HFF-Myc (cell line): ENCODE results near the gene NEURL1.

Experiments used
- DNase-seq: peaks from one replicate; pipeline ENCODE4 v3.0.0-alpha.2; 2011; ENCODE audit warnings: low read depth; ENCODE audit errors: extremely low read depth
- H3K4me3 ChIP-seq: replicated peaks from 2 replicates; pipeline ENCODE4 v1.5.1; 2011; ENCODE audit warnings: low read depth, mild to moderate bottlenecking, control low read depth, low read length
- CTCF ChIP-seq: IDR thresholded peaks from 2 replicates; pipeline ENCODE4 v1.5.1; 2012; ENCODE audit warnings: mild to moderate bottlenecking, low read depth, low read length, control low read depth; ENCODE audit errors: missing control alignments

Gene NEURL1

GRCh38 chr10:103557455-103557854 is 64.0 kb downstream of the NEURL1 start:
- no peak overlapping the region for H3K4me3 ChIP-seq
- no peak for DNase-seq
- no peak for TF ChIP-seq CTCF

- TF ChIP-seq CTCF = no peak
- no peak overlapping the region for H3K4me3 ChIP-seq
- DNase-seq = no peak
Measured at GRCh38 chr10:103558911-103559310, 65.4 kb downstream of the NEURL1 start.

- TF ChIP-seq CTCF = no peak
- DNase-seq = no peak
- H3K4me3 ChIP-seq = no peak overlapping the region
Measured at GRCh38 chr10:103559776-103560175, 66.3 kb downstream of the NEURL1 start.

- H3K4me3 ChIP-seq = no peak overlapping the region
- DNase-seq = no peak
- no peak for TF ChIP-seq CTCF
Measured at GRCh38 chr10:103560886-103561285, 67.4 kb downstream of the NEURL1 start.

GRCh38 chr10:103562383-103562782 is 68.9 kb downstream of the NEURL1 start:
- H3K4me3 ChIP-seq = no peak overlapping the region
- DNase-seq = no peak
- TF ChIP-seq CTCF = no peak

GRCh38 chr10:103563231-103564115 is 70.0 kb downstream of the NEURL1 start:
- no peak for DNase-seq
- TF ChIP-seq CTCF = no peak
- H3K4me3 ChIP-seq = no peak overlapping the region
